PC-3 (cell line): ENCODE results near the gene CRTC3.

Experiments used
- CTCF ChIP-seq: fragments of 300-600 bp; sonication (generic); conservative IDR thresholded peaks from 2 replicates; pipeline ENCODE4 v1.5.1; 2017; ENCODE audit warnings: antibody characterized with exemption, low read depth, mild to moderate bottlenecking, low read length
- EZH2 ChIP-seq: fragments of 300-600 bp; sonication (generic); IDR thresholded peaks from one replicate; pipeline ENCODE4 v1.6.1; 2017; ENCODE audit warnings: antibody characterized with exemption, mild to moderate bottlenecking, low read length; ENCODE audit not compliant: unreplicated experiment
- EZH2phosphoT487 ChIP-seq: fragments of 300-600 bp; sonication (generic); IDR thresholded peaks from 2 replicates; pipeline ENCODE4 v1.6.1; 2018; ENCODE audit warnings: mild to moderate bottlenecking, antibody characterized with exemption, low read length, borderline replicate concordance

GRCh38 chr15:90598679-90599078 is 69.0 kb downstream of the CRTC3 start:
- no peak for TF ChIP-seq EZH2phosphoT487
- TF ChIP-seq CTCF: no peak
- TF ChIP-seq EZH2: no peak
